ENCODE measurements around the gene FNDC3B.
A peak's percentile ranks its signal among the peaks of the same experiment; 100 is the strongest.

FNDC3B gene

GRCh38 chr3:172177046-172177445, 137.7 kb downstream of the FNDC3B start:
- TF ChIP-seq, protein P1, sequence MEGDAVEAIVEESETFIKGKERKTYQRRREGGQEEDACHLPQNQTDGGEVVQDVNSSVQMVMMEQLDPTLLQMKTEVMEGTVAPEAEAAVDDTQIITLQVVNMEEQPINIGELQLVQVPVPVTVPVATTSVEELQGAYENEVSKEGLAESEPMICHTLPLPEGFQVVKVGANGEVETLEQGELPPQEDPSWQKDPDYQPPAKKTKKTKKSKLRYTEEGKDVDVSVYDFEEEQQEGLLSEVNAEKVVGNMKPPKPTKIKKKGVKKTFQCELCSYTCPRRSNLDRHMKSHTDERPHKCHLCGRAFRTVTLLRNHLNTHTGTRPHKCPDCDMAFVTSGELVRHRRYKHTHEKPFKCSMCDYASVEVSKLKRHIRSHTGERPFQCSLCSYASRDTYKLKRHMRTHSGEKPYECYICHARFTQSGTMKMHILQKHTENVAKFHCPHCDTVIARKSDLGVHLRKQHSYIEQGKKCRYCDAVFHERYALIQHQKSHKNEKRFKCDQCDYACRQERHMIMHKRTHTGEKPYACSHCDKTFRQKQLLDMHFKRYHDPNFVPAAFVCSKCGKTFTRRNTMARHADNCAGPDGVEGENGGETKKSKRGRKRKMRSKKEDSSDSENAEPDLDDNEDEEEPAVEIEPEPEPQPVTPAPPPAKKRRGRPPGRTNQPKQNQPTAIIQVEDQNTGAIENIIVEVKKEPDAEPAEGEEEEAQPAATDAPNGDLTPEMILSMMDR (IDR thresholded peaks at IDR 0.05; ENCODE audit: extremely low read depth, insufficient read depth, missing control alignments), result no peak
- DNase-seq (ENCODE audit: low spot score), result no peak
- in situ Hi-C loops (cut with MboI; ENCODE audit: low pct_unique_long_range_greater_than_20kb, low sequenced_read_pairs, unreplicated experiment), result no loop called here

DNA sequence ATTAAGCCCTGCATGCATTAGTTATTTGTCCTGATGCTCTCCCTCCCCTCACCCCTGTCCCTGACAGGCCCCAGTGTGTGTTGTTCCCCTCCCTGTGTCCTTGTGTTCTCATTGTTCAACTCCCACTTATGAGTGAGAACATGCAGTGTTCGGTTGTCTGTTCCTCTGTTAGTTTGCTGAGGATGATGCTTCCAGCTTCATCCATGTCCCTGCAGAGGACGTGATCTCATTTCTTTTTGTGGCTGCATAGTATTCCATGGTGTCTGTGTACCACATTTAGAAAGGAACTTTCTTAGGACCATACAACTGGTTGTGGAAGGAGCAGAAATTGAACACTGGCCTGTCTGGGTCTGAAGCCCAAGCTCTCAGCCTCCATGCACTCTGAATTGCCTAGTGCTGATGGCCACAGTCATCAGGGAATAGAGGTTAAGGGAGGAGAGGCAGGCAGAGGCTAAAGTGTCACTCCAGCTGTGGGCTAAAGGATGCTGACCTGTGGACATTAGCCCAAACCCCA, 138.5 kb downstream of the FNDC3B start:
- TF ChIP-seq, protein P1 (IDR thresholded peaks at IDR 0.05; ENCODE audit: extremely low read depth, insufficient read depth, missing control alignments), result no peak
- in situ Hi-C loops (cut with MboI; ENCODE audit: low pct_unique_long_range_greater_than_20kb, low sequenced_read_pairs, unreplicated experiment), result no loop called here
- no peak for DNase-seq (ENCODE audit: low spot score)

GRCh38 chr3:172179680-172180399, 140.5 kb downstream of the FNDC3B start:
- TF ChIP-seq, protein P1 (IDR thresholded peaks at IDR 0.05; ENCODE audit: extremely low read depth, insufficient read depth, missing control alignments), result no peak
- peak; percentile 40 for DNase-seq (ENCODE audit: low spot score)
- in situ Hi-C loops (cut with MboI; ENCODE audit: low pct_unique_long_range_greater_than_20kb, low sequenced_read_pairs, unreplicated experiment), result no loop called here

GRCh38 chr3:172180473-172180872, 141.1 kb downstream of the FNDC3B start:
- TF ChIP-seq, protein P1 (IDR thresholded peaks at IDR 0.05; ENCODE audit: extremely low read depth, insufficient read depth, missing control alignments), result no peak
- in situ Hi-C loops (cut with MboI; ENCODE audit: low pct_unique_long_range_greater_than_20kb, low sequenced_read_pairs, unreplicated experiment), result no loop called here
- DNase-seq (ENCODE audit: low spot score), result no peak

DNA sequence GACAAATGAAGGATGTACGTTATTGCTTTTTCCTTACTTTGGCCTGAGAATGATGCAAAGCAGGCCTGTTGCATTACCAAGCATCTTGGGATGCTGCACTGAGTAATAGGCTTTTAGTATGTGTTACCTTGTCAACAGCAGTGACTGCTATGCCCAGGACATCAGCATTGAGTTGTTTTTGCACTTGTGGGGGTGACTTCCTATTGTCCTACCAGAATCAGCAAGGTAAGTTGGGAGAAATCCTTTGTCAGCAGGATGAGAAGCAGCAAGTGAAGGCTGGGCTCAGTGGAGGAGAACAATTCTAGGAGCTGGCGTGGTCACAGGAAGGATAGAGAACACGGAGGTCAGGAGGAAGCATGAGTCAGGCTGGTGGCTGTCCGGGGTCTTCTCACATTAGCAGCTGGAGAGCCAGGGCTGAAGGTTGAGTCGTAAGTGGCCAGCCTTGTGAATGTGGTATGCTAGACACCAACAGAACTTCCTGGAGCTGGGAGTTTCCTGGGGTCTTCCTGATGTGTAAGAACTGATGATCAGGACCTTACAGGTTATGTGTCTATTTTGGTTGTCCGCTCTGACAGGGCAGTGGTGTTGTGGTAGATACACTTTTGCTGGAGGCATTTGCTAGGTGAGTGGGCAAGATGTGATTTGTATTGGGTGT, 142.7 kb downstream of the FNDC3B start:
- TF ChIP-seq, protein P1 (IDR thresholded peaks at IDR 0.05; ENCODE audit: extremely low read depth, insufficient read depth, missing control alignments), result no peak
- no peak for DNase-seq (ENCODE audit: low spot score)
- in situ Hi-C loops (cut with MboI; ENCODE audit: low pct_unique_long_range_greater_than_20kb, low sequenced_read_pairs, unreplicated experiment), result no loop called here

- DNase-seq (ENCODE audit: low spot score), result no peak
- TF ChIP-seq, protein P1 (IDR thresholded peaks at IDR 0.05; ENCODE audit: extremely low read depth, insufficient read depth, missing control alignments), result no peak
- in situ Hi-C loops (cut with MboI; ENCODE audit: low pct_unique_long_range_greater_than_20kb, low sequenced_read_pairs, unreplicated experiment), result no loop called here
Observed at GRCh38 chr3:172182797-172183196, 143.4 kb downstream of the FNDC3B start.

Measured in GM13977 (cell line).